Subcutaneous preadipocyte (primary cell): Measurements from ENCODE around the gene GRAPL. TPM values are rescaled to one million over a fixed set of nuclear protein-coding genes. Genes with fewer than 3 reads are reported as not detected.

Source experiments
- total RNA-seq: library from RNA; depleted of rRNA; stranded (reverse); fragments of >200 nt; gene quantifications from 2 replicates; pipeline ENCODE4 v1.2.3, GENCODE V29; 2012

Gene GRAPL
- total RNA-seq: not detected in 2 replicates

GRCh38 chr17:19127148-19127980 is at the start of gene GRAPL:
TSS of gene GRAPL (plus strand) at chr17:19127589. CDS start at chr17:19127620, 31 bp downstream.

Other genes with a start within 250 kb of the GRAPL start
- gene SLC5A10, start 175.4 kb upstream of the GRAPL start, total RNA-seq: not detected in 2 replicates
- 5.5 and 11.7 TPM in 2 replicates for gene FAM83G, start 122.8 kb upstream of the GRAPL start, total RNA-seq
- gene GRAP, start 80.6 kb upstream of the GRAPL start, total RNA-seq: 0.20 TPM in 1 of 2 replicates, not detected in the other
- 29.8 and 57.3 TPM in 2 replicates for gene EPN2, start 109.8 kb downstream of the GRAPL start, total RNA-seq
- gene B9D1, start 235.1 kb downstream of the GRAPL start, total RNA-seq: 18.6 and 23.9 TPM in 2 replicates